DMS79 treated with DMSO at 0.1 percent for 48 hours (cell line): Measurements from ENCODE around the gene C10orf71.

Experiments used
- DNase-seq: peaks from one replicate; lab custom pipeline; 2025; lab: John Stamatoyannopoulos, UW

The C10orf71 gene

GRCh38 chr10:49333192-49333591, 34.2 kb downstream of the C10orf71 start:
- no peak for DNase-seq

- no peak for DNase-seq
These were observed 36.0 kb downstream of the C10orf71 start for GRCh38 chr10:49334964-49335363.

GRCh38 chr10:49335364-49335972, 36.5 kb downstream of the C10orf71 start:
- DNase-seq = no peak

- DNase-seq = no peak
These were observed 39.6 kb downstream of the C10orf71 start for GRCh38 chr10:49338604-49339003.

GRCh38 chr10:49344840-49345239, 45.9 kb downstream of the C10orf71 start:
- no peak for DNase-seq

- no peak for DNase-seq
These were observed 48.4 kb downstream of the C10orf71 start for GRCh38 chr10:49347342-49347741.

- no peak for DNase-seq
These were observed 48.9 kb downstream of the C10orf71 start for GRCh38 chr10:49347827-49348226.

- DNase-seq = no peak
These were observed 49.6 kb downstream of the C10orf71 start for GRCh38 chr10:49348593-49348992.

GRCh38 chr10:49349390-49349789, 50.4 kb downstream of the C10orf71 start:
- no peak for DNase-seq

- no peak for DNase-seq
These were observed 51.2 kb downstream of the C10orf71 start for GRCh38 chr10:49350138-49350537.

- no peak for DNase-seq
These were observed 52.0 kb downstream of the C10orf71 start for GRCh38 chr10:49350846-49351532.

- DNase-seq = no peak
These were observed 52.7 kb downstream of the C10orf71 start for GRCh38 chr10:49351669-49352068.

- DNase-seq = no peak
These were observed 53.4 kb downstream of the C10orf71 start for GRCh38 chr10:49352323-49352722.

- DNase-seq = no peak
These were observed 54.3 kb downstream of the C10orf71 start for GRCh38 chr10:49353026-49353894.

GRCh38 chr10:49353895-49354566, 55.1 kb downstream of the C10orf71 start:
- DNase-seq = no peak

- no peak for DNase-seq
These were observed 55.6 kb downstream of the C10orf71 start for GRCh38 chr10:49354593-49354992.

- no peak for DNase-seq
These were observed 56.3 kb downstream of the C10orf71 start for GRCh38 chr10:49355221-49355620.

GRCh38 chr10:49356181-49356580, 57.2 kb downstream of the C10orf71 start:
- DNase-seq = no peak

GRCh38 chr10:49356944-49357343, 58.0 kb downstream of the C10orf71 start:
- no peak for DNase-seq

- DNase-seq = no peak
These were observed 58.9 kb downstream of the C10orf71 start for GRCh38 chr10:49357910-49358309.

GRCh38 chr10:49359349-49360270, 60.6 kb downstream of the C10orf71 start:
- peak; percentile 37 for DNase-seq
